ENCODE data around the gene SFI1. TPM values are rescaled to one million over a fixed set of nuclear protein-coding genes. Genes with fewer than 3 reads are reported as not detected.
"Not testable (repeated sequence)": the region's sequence is repeated elsewhere in the genome, so short reads cannot be mapped to it uniquely, and the experiment has no call there.

Gene SFI1
- total RNA-seq, 4 donors from 2014 or later, result 31.1 to 57.6 (median 43.1) TPM

GRCh38 chr22:31538815-31539214 is 42.5 kb downstream of the SFI1 start:
- TF ChIP-seq, protein P1, sequence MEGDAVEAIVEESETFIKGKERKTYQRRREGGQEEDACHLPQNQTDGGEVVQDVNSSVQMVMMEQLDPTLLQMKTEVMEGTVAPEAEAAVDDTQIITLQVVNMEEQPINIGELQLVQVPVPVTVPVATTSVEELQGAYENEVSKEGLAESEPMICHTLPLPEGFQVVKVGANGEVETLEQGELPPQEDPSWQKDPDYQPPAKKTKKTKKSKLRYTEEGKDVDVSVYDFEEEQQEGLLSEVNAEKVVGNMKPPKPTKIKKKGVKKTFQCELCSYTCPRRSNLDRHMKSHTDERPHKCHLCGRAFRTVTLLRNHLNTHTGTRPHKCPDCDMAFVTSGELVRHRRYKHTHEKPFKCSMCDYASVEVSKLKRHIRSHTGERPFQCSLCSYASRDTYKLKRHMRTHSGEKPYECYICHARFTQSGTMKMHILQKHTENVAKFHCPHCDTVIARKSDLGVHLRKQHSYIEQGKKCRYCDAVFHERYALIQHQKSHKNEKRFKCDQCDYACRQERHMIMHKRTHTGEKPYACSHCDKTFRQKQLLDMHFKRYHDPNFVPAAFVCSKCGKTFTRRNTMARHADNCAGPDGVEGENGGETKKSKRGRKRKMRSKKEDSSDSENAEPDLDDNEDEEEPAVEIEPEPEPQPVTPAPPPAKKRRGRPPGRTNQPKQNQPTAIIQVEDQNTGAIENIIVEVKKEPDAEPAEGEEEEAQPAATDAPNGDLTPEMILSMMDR (IDR thresholded peaks at IDR 0.05), result no peak
- no peak for TF ChIP-seq POLR2A (IDR thresholded peaks at IDR 0.05)
- H3K27me3 ChIP-seq, result no peaks in the 10 kb centered on the region
- WGBS, 2 donors, result 95 to 98% methylated on average over 5 of the region's 5 CpGs
- intact Hi-C loops (cut with DNase I), result no loop called here
- DNase-seq, result no peak
- H3K9me3 ChIP-seq, result no peaks in the 10 kb centered on the region
- no peak overlapping the region for H3K27ac ChIP-seq
- H3K4me3 ChIP-seq (replicated peaks in 1 of 3), result no peak overlapping the region
- no peaks in the 10 kb centered on the region for H3K36me3 ChIP-seq
- H3K4me1 ChIP-seq, result peaks cover 0 to 3% of the 10 kb centered on the region in 2 donors

DNA sequence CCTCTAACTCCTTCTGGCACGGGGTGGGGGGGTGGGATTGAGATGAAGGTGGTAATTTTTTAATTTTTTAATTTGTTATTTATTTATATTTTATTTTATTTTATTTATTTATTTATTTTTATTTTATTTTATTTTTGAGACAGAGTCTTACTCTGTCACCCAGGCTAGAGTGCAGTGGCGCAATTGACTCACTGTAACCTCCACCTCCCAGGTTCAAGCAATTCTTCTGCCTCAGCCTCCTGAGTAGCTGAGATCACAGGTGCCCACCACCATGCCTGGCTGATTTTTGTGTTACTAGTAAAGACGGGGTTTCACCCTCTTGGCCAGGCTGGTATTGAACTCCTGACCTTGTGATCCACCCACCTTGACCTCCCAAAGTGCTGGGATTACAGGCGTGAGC is 43.8 kb downstream of the SFI1 start:
- 92 to 94% methylated on average over 4 of the region's 4 CpGs for WGBS, 2 donors
- H3K4me3 ChIP-seq (replicated peaks in 1 of 3); H3K4me1 ChIP-seq; H3K27me3 ChIP-seq; DNase-seq; H3K27ac ChIP-seq; H3K36me3 ChIP-seq; intact Hi-C loops (cut with DNase I); H3K9me3 ChIP-seq: not testable (repeated sequence)

- no peaks in the 10 kb centered on the region for H3K4me1 ChIP-seq
- intact Hi-C loops (cut with DNase I), result no loop called here
- H3K27me3 ChIP-seq, result no peaks in the 10 kb centered on the region
- DNase-seq, result no peak
- no peak overlapping the region for H3K4me3 ChIP-seq (replicated peaks in 1 of 3)
- H3K36me3 ChIP-seq, result no peaks in the 10 kb centered on the region
- WGBS, 2 donors, result 95 to 99% methylated on average over 5 of the region's 5 CpGs
- H3K9me3 ChIP-seq, result no peaks in the 10 kb centered on the region
- TF ChIP-seq POLR2A (IDR thresholded peaks at IDR 0.05), result no peak
- TF ChIP-seq, protein P1 (IDR thresholded peaks at IDR 0.05), result no peak
- no peak overlapping the region for H3K27ac ChIP-seq
These were observed 44.6 kb downstream of the SFI1 start for GRCh38 chr22:31540966-31541365.

DNA sequence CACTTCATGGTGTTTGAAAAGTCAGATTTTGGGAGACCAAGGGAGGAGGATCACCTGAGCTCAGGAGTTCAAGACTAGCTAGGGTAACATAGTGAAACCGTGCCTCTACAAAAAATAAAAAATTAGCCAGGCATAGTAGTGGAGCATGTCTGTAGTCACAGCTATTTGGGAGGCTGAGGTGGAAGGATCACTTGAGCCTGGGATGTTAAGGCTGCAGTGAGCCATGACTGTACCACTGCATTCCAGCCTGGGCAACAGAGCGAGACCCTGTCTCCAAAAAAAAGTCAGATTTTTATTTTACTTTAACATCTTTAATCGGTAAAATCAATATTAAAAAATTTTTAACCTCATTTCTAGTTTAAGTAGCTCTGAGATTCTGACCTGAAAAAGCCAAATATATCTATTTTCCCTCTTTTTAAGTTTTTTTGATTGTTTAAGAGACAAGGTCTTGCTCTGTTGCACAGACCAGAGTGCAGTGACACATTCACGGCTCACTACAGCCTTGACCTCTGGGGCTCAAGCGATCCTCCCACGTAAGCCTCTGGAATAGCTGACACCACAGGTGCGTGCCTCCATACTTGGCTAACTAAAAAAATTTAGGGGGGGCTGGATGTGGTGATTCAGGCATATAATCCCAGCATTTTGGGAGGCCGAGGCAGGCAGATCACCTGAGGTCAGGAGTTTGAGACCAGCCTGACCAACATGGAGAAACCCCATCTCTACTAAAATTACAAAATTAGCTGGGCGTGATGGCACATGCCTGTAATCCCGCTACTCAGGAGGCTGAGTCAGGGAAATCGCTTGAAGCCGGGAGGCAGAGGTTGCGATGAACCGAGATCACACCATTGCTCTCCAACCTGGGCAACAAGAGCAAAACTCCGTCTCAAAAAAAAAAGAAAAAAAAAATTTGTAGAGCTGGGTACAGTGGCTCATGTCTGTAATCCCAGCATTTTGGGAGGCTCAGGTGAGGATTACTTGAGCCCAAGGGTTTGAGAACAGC is 48.4 kb downstream of the SFI1 start:
- Histone ChIP-seq H3K27me3 (no peaks in the 10 kb centered on the region), H3K9me3 (no peaks in the 10 kb centered on the region), H3K4me3 (replicated peaks in 1 of 3) (no peak overlapping the region), H3K4me1 (no peaks in the 10 kb centered on the region), H3K36me3 (no peaks in the 10 kb centered on the region), H3K27ac (no peak overlapping the region)
- DNase-seq, result peak; percentile 32 to 49
- intact Hi-C loops (cut with DNase I), result no loop called here
- no peak for TF ChIP-seq POLR2A (IDR thresholded peaks at IDR 0.05)
- TF ChIP-seq, protein P1 (IDR thresholded peaks at IDR 0.05), result no peak
- WGBS, 2 donors, result 75 to 80% methylated on average over 15 of the region's 15 CpGs

DNA sequence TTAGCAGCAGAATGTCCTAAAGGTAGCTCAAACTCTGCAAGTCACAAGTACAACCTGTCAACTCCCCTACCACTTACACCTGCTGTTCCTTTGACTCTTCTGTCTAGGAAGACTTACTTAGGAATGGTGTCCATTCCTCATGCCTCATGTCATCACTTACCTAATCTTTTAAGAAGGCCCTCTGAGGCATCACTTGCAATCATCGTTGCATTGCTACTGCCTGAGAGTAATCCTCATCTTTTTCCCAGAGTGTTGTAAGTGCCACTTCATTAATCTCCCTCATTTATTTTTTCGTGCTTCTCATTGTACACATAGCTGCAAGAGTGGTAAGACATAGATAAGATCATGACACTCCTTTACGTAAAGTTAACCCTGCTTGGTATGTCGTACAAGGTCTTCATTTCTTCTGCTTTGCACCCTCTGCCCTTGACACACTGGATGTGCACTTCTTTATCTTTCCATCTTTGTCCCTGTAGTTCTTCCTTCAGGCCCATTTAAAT is 54.6 kb downstream of the SFI1 start:
- intact Hi-C loops (cut with DNase I), result no loop called here
- WGBS, 2 donors, result 77 to 81% methylated on average over 4 of the region's 4 CpGs
- DNase-seq, result no peak
- H3K27ac ChIP-seq, result no peak overlapping the region
- H3K27me3 ChIP-seq, result no peaks in the 10 kb centered on the region
- H3K9me3 ChIP-seq, result no peaks in the 10 kb centered on the region
- TF ChIP-seq POLR2A (IDR thresholded peaks at IDR 0.05), result no peak
- TF ChIP-seq, protein P1 (IDR thresholded peaks at IDR 0.05), result no peak
- H3K4me1 ChIP-seq, result no peaks in the 10 kb centered on the region
- peaks cover 0 to 15% of the 10 kb centered on the region in 2 donors for H3K36me3 ChIP-seq
- H3K4me3 ChIP-seq (replicated peaks in 1 of 3), result no peak overlapping the region

Data from thyroid gland (tissue), 4 donors.